ENCODE measurements around the gene DYNLRB1.

Gene DYNLRB1

GRCh38 chr20:34538671-34539123 is 22.5 kb downstream of the DYNLRB1 start:
- Histone ChIP-seq H3K27me3 (ENCODE audit: control insufficient read depth, insufficient read depth, low read length) (no peaks in the 10 kb centered on the region), H3K36me3 (ENCODE audit: control insufficient read depth, insufficient read depth, low read length) (peaks cover 27% of the 10 kb centered on the region), H3K4me1 (ENCODE audit: control insufficient read depth, insufficient read depth, low read length) (no peaks in the 10 kb centered on the region), H3K9me3 (ENCODE audit: control insufficient read depth, low read length) (no peaks in the 10 kb centered on the region), H3K9ac (ENCODE audit: low read length) (no peak overlapping the region), H3K4me3 (ENCODE audit: low read length) (no peak overlapping the region)

GRCh38 chr20:34539756-34540155 is 23.5 kb downstream of the DYNLRB1 start:
- H3K36me3 ChIP-seq (ENCODE audit: control insufficient read depth, insufficient read depth, low read length): peaks cover 23% of the 10 kb centered on the region
- H3K4me3 ChIP-seq (ENCODE audit: low read length): no peak overlapping the region
- H3K9ac ChIP-seq (ENCODE audit: low read length): no peak overlapping the region
- no peaks in the 10 kb centered on the region for H3K9me3 ChIP-seq (ENCODE audit: control insufficient read depth, low read length)
- no peaks in the 10 kb centered on the region for H3K27me3 ChIP-seq (ENCODE audit: control insufficient read depth, insufficient read depth, low read length)
- H3K4me1 ChIP-seq (ENCODE audit: control insufficient read depth, insufficient read depth, low read length): no peaks in the 10 kb centered on the region

- Histone ChIP-seq H3K27me3 (ENCODE audit: control insufficient read depth, insufficient read depth, low read length) (no peaks in the 10 kb centered on the region), H3K4me3 (ENCODE audit: low read length) (no peak overlapping the region), H3K36me3 (ENCODE audit: control insufficient read depth, insufficient read depth, low read length) (peaks cover 15% of the 10 kb centered on the region), H3K9me3 (ENCODE audit: control insufficient read depth, low read length) (no peaks in the 10 kb centered on the region), H3K9ac (ENCODE audit: low read length) (no peak overlapping the region), H3K4me1 (ENCODE audit: control insufficient read depth, insufficient read depth, low read length) (no peaks in the 10 kb centered on the region)
Measured at GRCh38 chr20:34540596-34541263, 24.5 kb downstream of the DYNLRB1 start.

GRCh38 chr20:34541264-34541901 is 25.2 kb downstream of the DYNLRB1 start:
- Histone ChIP-seq H3K4me1 (ENCODE audit: control insufficient read depth, insufficient read depth, low read length) (no peaks in the 10 kb centered on the region), H3K4me3 (ENCODE audit: low read length) (no peak overlapping the region), H3K9ac (ENCODE audit: low read length) (no peak overlapping the region), H3K27me3 (ENCODE audit: control insufficient read depth, insufficient read depth, low read length) (no peaks in the 10 kb centered on the region), H3K9me3 (ENCODE audit: control insufficient read depth, low read length) (no peaks in the 10 kb centered on the region), H3K36me3 (ENCODE audit: control insufficient read depth, insufficient read depth, low read length) (peaks cover 9% of the 10 kb centered on the region)

GRCh38 chr20:34541917-34542316 is 25.7 kb downstream of the DYNLRB1 start:
- H3K9me3 ChIP-seq (ENCODE audit: control insufficient read depth, low read length): no peaks in the 10 kb centered on the region
- no peak overlapping the region for H3K4me3 ChIP-seq (ENCODE audit: low read length)
- H3K27me3 ChIP-seq (ENCODE audit: control insufficient read depth, insufficient read depth, low read length): no peaks in the 10 kb centered on the region
- H3K36me3 ChIP-seq (ENCODE audit: control insufficient read depth, insufficient read depth, low read length): peaks cover 9% of the 10 kb centered on the region
- no peaks in the 10 kb centered on the region for H3K4me1 ChIP-seq (ENCODE audit: control insufficient read depth, insufficient read depth, low read length)
- H3K9ac ChIP-seq (ENCODE audit: low read length): no peak overlapping the region

- Histone ChIP-seq H3K36me3 (ENCODE audit: control insufficient read depth, insufficient read depth, low read length) (peaks cover 9% of the 10 kb centered on the region), H3K4me1 (ENCODE audit: control insufficient read depth, insufficient read depth, low read length) (no peaks in the 10 kb centered on the region), H3K9me3 (ENCODE audit: control insufficient read depth, low read length) (no peaks in the 10 kb centered on the region)
Measured at GRCh38 chr20:34542439-34542838, 26.2 kb downstream of the DYNLRB1 start.

GRCh38 chr20:34543463-34544056 is 27.3 kb downstream of the DYNLRB1 start:
- H3K4me1 ChIP-seq (ENCODE audit: control insufficient read depth, insufficient read depth, low read length): no peaks in the 10 kb centered on the region

More at GRCh38 chr20:34542439-34542838, 26.2 kb downstream of the DYNLRB1 start:
- H3K4me3 ChIP-seq (ENCODE audit: low read length): no peak overlapping the region
- H3K9ac ChIP-seq (ENCODE audit: low read length): no peak overlapping the region
- H3K27me3 ChIP-seq (ENCODE audit: control insufficient read depth, insufficient read depth, low read length): no peaks in the 10 kb centered on the region

GRCh38 chr20:34544109-34544796 is 28.0 kb downstream of the DYNLRB1 start:
- Histone ChIP-seq H3K27me3 (ENCODE audit: control insufficient read depth, insufficient read depth, low read length) (no peaks in the 10 kb centered on the region), H3K36me3 (ENCODE audit: control insufficient read depth, insufficient read depth, low read length) (peaks cover 9% of the 10 kb centered on the region), H3K9ac (ENCODE audit: low read length) (peak overlapping the region; percentile 1), H3K9me3 (ENCODE audit: control insufficient read depth, low read length) (no peaks in the 10 kb centered on the region), H3K4me3 (ENCODE audit: low read length) (no peak overlapping the region), H3K4me1 (ENCODE audit: control insufficient read depth, insufficient read depth, low read length) (peaks cover 3% of the 10 kb centered on the region)

More at GRCh38 chr20:34543463-34544056, 27.3 kb downstream of the DYNLRB1 start:
- peaks cover 9% of the 10 kb centered on the region for H3K36me3 ChIP-seq (ENCODE audit: control insufficient read depth, insufficient read depth, low read length)
- no peak overlapping the region for H3K4me3 ChIP-seq (ENCODE audit: low read length)
- no peak overlapping the region for H3K9ac ChIP-seq (ENCODE audit: low read length)
- no peaks in the 10 kb centered on the region for H3K27me3 ChIP-seq (ENCODE audit: control insufficient read depth, insufficient read depth, low read length)
- H3K9me3 ChIP-seq (ENCODE audit: control insufficient read depth, low read length): no peaks in the 10 kb centered on the region

GRCh38 chr20:34546751-34547181 is 30.5 kb downstream of the DYNLRB1 start:
- H3K4me3 ChIP-seq (ENCODE audit: low read length): no peak overlapping the region
- peak overlapping the region; percentile 47 for H3K9ac ChIP-seq (ENCODE audit: low read length)
- no peaks in the 10 kb centered on the region for H3K36me3 ChIP-seq (ENCODE audit: control insufficient read depth, insufficient read depth, low read length)
- no peaks in the 10 kb centered on the region for H3K9me3 ChIP-seq (ENCODE audit: control insufficient read depth, low read length)
- no peaks in the 10 kb centered on the region for H3K27me3 ChIP-seq (ENCODE audit: control insufficient read depth, insufficient read depth, low read length)
- peaks cover 14% of the 10 kb centered on the region for H3K4me1 ChIP-seq (ENCODE audit: control insufficient read depth, insufficient read depth, low read length)

- H3K9me3 ChIP-seq (ENCODE audit: control insufficient read depth, low read length): no peaks in the 10 kb centered on the region
- peaks cover 15% of the 10 kb centered on the region for H3K4me1 ChIP-seq (ENCODE audit: control insufficient read depth, insufficient read depth, low read length)
- no peaks in the 10 kb centered on the region for H3K36me3 ChIP-seq (ENCODE audit: control insufficient read depth, insufficient read depth, low read length)
- no peak overlapping the region for H3K9ac ChIP-seq (ENCODE audit: low read length)
- no peaks in the 10 kb centered on the region for H3K27me3 ChIP-seq (ENCODE audit: control insufficient read depth, insufficient read depth, low read length)
- no peak overlapping the region for H3K4me3 ChIP-seq (ENCODE audit: low read length)
Measured at GRCh38 chr20:34547844-34548613, 31.8 kb downstream of the DYNLRB1 start.

- H3K4me1 ChIP-seq (ENCODE audit: control insufficient read depth, insufficient read depth, low read length): peaks cover 26% of the 10 kb centered on the region
- H3K9ac ChIP-seq (ENCODE audit: low read length): no peak overlapping the region
- no peak overlapping the region for H3K4me3 ChIP-seq (ENCODE audit: low read length)
- no peaks in the 10 kb centered on the region for H3K27me3 ChIP-seq (ENCODE audit: control insufficient read depth, insufficient read depth, low read length)
- no peaks in the 10 kb centered on the region for H3K36me3 ChIP-seq (ENCODE audit: control insufficient read depth, insufficient read depth, low read length)
- H3K9me3 ChIP-seq (ENCODE audit: control insufficient read depth, low read length): no peaks in the 10 kb centered on the region
Measured at GRCh38 chr20:34549291-34549928, 33.2 kb downstream of the DYNLRB1 start.

Measured in mucosa of stomach (tissue), 1 donor.